Left ventricle myocardium inferior (tissue), 1 donor: Measurements from ENCODE around the gene ACADM. TPM values are rescaled to one million over a fixed set of nuclear protein-coding genes. Genes with fewer than 3 reads are reported as not detected.
"Not testable (repeated sequence)": the region's sequence is repeated elsewhere in the genome, so short reads cannot be mapped to it uniquely, and the experiment has no call there.

ENCODE experiments used
- DNase-seq: peaks from one replicate; pipeline ENCODE4 v3.0.0-alpha.2; 2020
- H3K27ac ChIP-seq: fragments of 200-600 bp; replicated peaks from 2 replicates; pipeline ENCODE4 v1.8.0; 2021
- H3K27me3 ChIP-seq: fragments of 200-600 bp; 2 replicates; pipeline ENCODE4 v1.8.0; 2021; ENCODE audit warnings: low read depth
- H3K36me3 ChIP-seq: fragments of 200-600 bp; 2 replicates; pipeline ENCODE4 v1.8.0; 2021
- H3K4me1 ChIP-seq: fragments of 200-600 bp; 2 replicates; pipeline ENCODE4 v1.8.0; 2021
- H3K4me3 ChIP-seq: fragments of 200-600 bp; 2 replicates; pipeline ENCODE4 v1.8.0; 2021; ENCODE audit warnings: mild to moderate bottlenecking, moderate library complexity
- H3K9me3 ChIP-seq: fragments of 200-600 bp; replicated peaks from 2 replicates; pipeline ENCODE4 v1.8.0; 2021
- intact Hi-C: fragments of 100-400 bp; cut with micrococcal nuclease; formaldehyde crosslinking; loops from one replicate; pipeline ENCODE4 v1.11.0; 2022
- total RNA-seq: library from RNA; stranded (reverse); fragmentation: NEBNext Ultra II Directional; extraction: Animal tissue kit (Norgen Biotek cat#: 25700); gene quantifications from one replicate; pipeline ENCODE4 v1.2.1, GENCODE V29; 2021
- TF ChIP-seq, protein P1 (sequence below): fragments of 200-600 bp; IDR thresholded peaks from 2 replicates; pipeline ENCODE4 v1.8.0; 2021; ENCODE audit warnings: antibody characterized with exemption, mild to moderate bottlenecking, borderline replicate concordance
- donor health status: DM: no; HTN: yes; CAD: no; lungs with severe emphysema.

The ACADM gene
- total RNA-seq, 1 donor from 2014 or later: 358 TPM

GRCh38 chr1:75797273-75797588 lies 72.7 kb downstream of the ACADM start:
- TF ChIP-seq, protein P1, sequence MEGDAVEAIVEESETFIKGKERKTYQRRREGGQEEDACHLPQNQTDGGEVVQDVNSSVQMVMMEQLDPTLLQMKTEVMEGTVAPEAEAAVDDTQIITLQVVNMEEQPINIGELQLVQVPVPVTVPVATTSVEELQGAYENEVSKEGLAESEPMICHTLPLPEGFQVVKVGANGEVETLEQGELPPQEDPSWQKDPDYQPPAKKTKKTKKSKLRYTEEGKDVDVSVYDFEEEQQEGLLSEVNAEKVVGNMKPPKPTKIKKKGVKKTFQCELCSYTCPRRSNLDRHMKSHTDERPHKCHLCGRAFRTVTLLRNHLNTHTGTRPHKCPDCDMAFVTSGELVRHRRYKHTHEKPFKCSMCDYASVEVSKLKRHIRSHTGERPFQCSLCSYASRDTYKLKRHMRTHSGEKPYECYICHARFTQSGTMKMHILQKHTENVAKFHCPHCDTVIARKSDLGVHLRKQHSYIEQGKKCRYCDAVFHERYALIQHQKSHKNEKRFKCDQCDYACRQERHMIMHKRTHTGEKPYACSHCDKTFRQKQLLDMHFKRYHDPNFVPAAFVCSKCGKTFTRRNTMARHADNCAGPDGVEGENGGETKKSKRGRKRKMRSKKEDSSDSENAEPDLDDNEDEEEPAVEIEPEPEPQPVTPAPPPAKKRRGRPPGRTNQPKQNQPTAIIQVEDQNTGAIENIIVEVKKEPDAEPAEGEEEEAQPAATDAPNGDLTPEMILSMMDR: no peak
- Histone ChIP-seq H3K4me1 (peaks cover under 1% of the 10 kb centered on the region), H3K27me3 (no peaks in the 10 kb centered on the region), H3K4me3 (no peak overlapping the region), H3K9me3 (no peaks in the 10 kb centered on the region), H3K27ac (no peak overlapping the region), H3K36me3 (peaks cover 64% of the 10 kb centered on the region)
- DNase-seq: no peak
- intact Hi-C loops: no loop called here

GRCh38 chr1:75797606-75798216 lies 73.2 kb downstream of the ACADM start:
- DNase-seq: no peak
- Histone ChIP-seq H3K27ac (no peak overlapping the region), H3K9me3 (no peaks in the 10 kb centered on the region), H3K4me3 (no peak overlapping the region), H3K4me1 (no peaks in the 10 kb centered on the region), H3K36me3 (peaks cover 60% of the 10 kb centered on the region), H3K27me3 (no peaks in the 10 kb centered on the region)
- intact Hi-C loops: no loop called here
- TF ChIP-seq, protein P1: no peak

DNA sequence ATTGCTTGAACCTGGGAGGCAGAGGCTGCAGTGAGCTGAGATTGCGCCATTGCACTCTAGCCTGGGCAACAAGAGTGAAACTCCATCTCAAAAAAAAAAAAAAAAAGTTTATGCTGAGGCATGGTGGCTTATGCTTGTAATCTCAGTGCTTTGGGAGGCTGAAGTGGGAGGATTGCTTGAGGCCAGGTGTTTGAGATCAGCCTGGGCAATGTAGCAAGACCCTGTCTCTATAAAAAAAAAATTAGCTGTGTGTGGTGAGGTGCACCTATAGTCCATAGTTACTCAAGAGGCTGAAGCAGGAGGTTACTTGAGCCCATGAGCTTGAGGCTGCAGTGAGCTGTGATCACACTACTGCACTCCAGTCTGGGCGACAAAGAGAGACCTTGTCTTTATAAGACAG lies 77.0 kb downstream of the ACADM start:
- H3K4me3 ChIP-seq, intact Hi-C loops, DNase-seq, H3K4me1 ChIP-seq, H3K9me3 ChIP-seq, H3K27ac ChIP-seq, H3K27me3 ChIP-seq: not testable (repeated sequence)
- H3K36me3 ChIP-seq: peaks cover 22% of the 10 kb centered on the region

DNA sequence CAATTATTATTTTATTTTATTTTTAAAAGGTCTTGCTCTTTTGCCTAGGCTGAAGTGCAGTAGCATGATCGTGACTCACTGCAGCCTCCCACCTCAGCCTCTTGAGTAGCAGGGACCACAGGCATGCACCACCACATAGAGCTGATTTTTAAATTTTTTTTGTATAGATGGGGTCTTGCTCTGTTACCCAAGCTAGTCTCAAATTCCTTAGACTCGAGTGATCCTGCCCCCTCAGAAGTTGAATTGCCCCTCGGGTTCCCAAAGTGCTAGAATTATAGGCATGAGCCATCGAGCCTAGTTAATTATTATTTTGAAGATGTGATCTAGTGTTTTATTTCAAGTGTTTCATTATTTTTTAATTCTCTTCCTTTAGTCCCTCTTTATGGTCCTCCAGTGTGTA lies 84.4 kb downstream of the ACADM start:
- intact Hi-C loops: no loop called here
- Histone ChIP-seq H3K36me3 (peaks cover 4% of the 10 kb centered on the region), H3K4me1 (no peaks in the 10 kb centered on the region), H3K27me3 (no peaks in the 10 kb centered on the region), H3K27ac (no peak overlapping the region), H3K9me3 (no peaks in the 10 kb centered on the region), H3K4me3 (no peak overlapping the region)
- TF ChIP-seq, protein P1: no peak
- no peak for DNase-seq

GRCh38 chr1:75810113-75810512 lies 85.6 kb downstream of the ACADM start:
- H3K9me3 ChIP-seq, H3K36me3 ChIP-seq, H3K4me1 ChIP-seq, H3K27me3 ChIP-seq, H3K27ac ChIP-seq, intact Hi-C loops, H3K4me3 ChIP-seq, DNase-seq: not testable (repeated sequence)

GRCh38 chr1:75811211-75811981 lies 86.9 kb downstream of the ACADM start:
- Histone ChIP-seq H3K36me3 (peaks cover 11% of the 10 kb centered on the region), H3K4me3 (no peak overlapping the region), H3K4me1 (no peaks in the 10 kb centered on the region), H3K27me3 (no peaks in the 10 kb centered on the region), H3K27ac (no peak overlapping the region), H3K9me3 (no peaks in the 10 kb centered on the region)
- intact Hi-C loops: no loop called here
- no peak for DNase-seq
- TF ChIP-seq, protein P1: no peak
